GM12864 (cell line): Measurements from ENCODE around the gene C1orf226.
"Not testable (repeated sequence)": the region's sequence is repeated elsewhere in the genome, so short reads cannot be mapped to it uniquely, and the experiment has no call there.

Source experiments
- DNase-seq: peaks from one replicate; pipeline ENCODE4 v3.0.0-alpha.2; 2011; ENCODE audit warnings: low read depth
- H3K4me3 ChIP-seq: 2 replicates; pipeline ENCODE4 v1.5.1; 2011; ENCODE audit warnings: mild to moderate bottlenecking, low read depth, low read length, control low read depth
- CTCF ChIP-seq: IDR thresholded peaks from 2 replicates; pipeline ENCODE4 v1.5.1; 2011; ENCODE audit warnings: low read depth, mild to moderate bottlenecking, moderate library complexity, low read length, control low read depth, inconsistent platforms; ENCODE audit errors: missing control alignments

The C1orf226 gene

GRCh38 chr1:162416909-162417308 is 35.4 kb downstream of the C1orf226 start:
- DNase-seq: no peak
- no peak for TF ChIP-seq CTCF
- H3K4me3 ChIP-seq: no peak overlapping the region

- TF ChIP-seq CTCF: no peak
- no peak for DNase-seq
- no peak overlapping the region for H3K4me3 ChIP-seq
Measured at GRCh38 chr1:162417650-162418049, 36.1 kb downstream of the C1orf226 start.

- H3K4me3 ChIP-seq, DNase-seq: not testable (repeated sequence)
Measured at GRCh38 chr1:162418584-162418983, 37.1 kb downstream of the C1orf226 start.

GRCh38 chr1:162419450-162419931 is 38.0 kb downstream of the C1orf226 start:
- not testable (repeated sequence) for DNase-seq, H3K4me3 ChIP-seq

- H3K4me3 ChIP-seq: no peak overlapping the region
- no peak for DNase-seq
- no peak for TF ChIP-seq CTCF
Measured at GRCh38 chr1:162420120-162420519, 38.6 kb downstream of the C1orf226 start.

- no peak for TF ChIP-seq CTCF
- no peak overlapping the region for H3K4me3 ChIP-seq
- DNase-seq: no peak
Measured at GRCh38 chr1:162421258-162422164, 40.0 kb downstream of the C1orf226 start.

- no peak overlapping the region for H3K4me3 ChIP-seq
- DNase-seq: peak; percentile 25
- no peak for TF ChIP-seq CTCF
Measured at GRCh38 chr1:162422662-162423375, 41.3 kb downstream of the C1orf226 start.
